ENCODE data around the gene EVI2B. TPM values are rescaled to one million over a fixed set of nuclear protein-coding genes. Genes with fewer than 3 reads are reported as not detected.

The EVI2B gene
- polyA plus RNA-seq, 1 donor from 2014 or later = not detected

- Histone ChIP-seq H3K4me2 (ENCODE audit: low read length) (no peak overlapping the region), H3K9me3 (ENCODE audit: low read length) (no peaks in the 10 kb centered on the region), H3K9ac (ENCODE audit: low read length) (no peak overlapping the region), H3K79me2 (replicated peaks; ENCODE audit: insufficient read depth, low read length) (no peaks in the 10 kb centered on the region), H3K27ac (ENCODE audit: low read length) (no peak overlapping the region), H3K27me3 (ENCODE audit: insufficient read depth, low read depth, low read length) (no peaks in the 10 kb centered on the region), H3F3A (ENCODE audit: insufficient read depth, low read length, poor library complexity, severe bottlenecking) (no peaks in the 10 kb centered on the region), H3K36me3 (ENCODE audit: insufficient read depth, low read length) (peaks cover 3% of the 10 kb centered on the region), H4K20me1 (ENCODE audit: insufficient read depth) (no peaks in the 10 kb centered on the region), H3K9me2 (ENCODE audit: insufficient read depth, low read length) (no peaks in the 10 kb centered on the region), H3K4me3 (ENCODE audit: low read length) (no peak overlapping the region), H2AFZ (ENCODE audit: low read depth, low read length) (no peak overlapping the region)
- TF ChIP-seq RAD21 (conservative IDR thresholded peaks at IDR 0.05) = no peak
- no peak for TF ChIP-seq POLR2AphosphoS5 (IDR thresholded peaks at IDR 0.05)
- TF ChIP-seq EZH2 (IDR thresholded peaks at IDR 0.05; ENCODE audit: borderline replicate concordance, insufficient read depth, low read length, poor library complexity, severe bottlenecking) = no peak
Measured at GRCh38 chr17:31279401-31279800, 34.5 kb downstream of the EVI2B start.

GRCh38 chr17:31275116-31275515 is 38.7 kb downstream of the EVI2B start:
- Histone ChIP-seq H3K27me3 (ENCODE audit: insufficient read depth, low read depth, low read length) (no peaks in the 10 kb centered on the region), H3K9me2 (ENCODE audit: insufficient read depth, low read length) (no peaks in the 10 kb centered on the region), H3K4me2 (ENCODE audit: low read length) (no peak overlapping the region), H3K79me2 (replicated peaks; ENCODE audit: insufficient read depth, low read length) (no peaks in the 10 kb centered on the region), H2AFZ (ENCODE audit: low read depth, low read length) (no peak overlapping the region), H3K4me3 (ENCODE audit: low read length) (no peak overlapping the region), H3K9me3 (ENCODE audit: low read length) (no peaks in the 10 kb centered on the region), H3K27ac (ENCODE audit: low read length) (no peak overlapping the region), H3K9ac (ENCODE audit: low read length) (no peak overlapping the region), H4K20me1 (ENCODE audit: insufficient read depth) (no peaks in the 10 kb centered on the region), H3K36me3 (ENCODE audit: insufficient read depth, low read length) (peaks cover 17% of the 10 kb centered on the region), H3F3A (ENCODE audit: insufficient read depth, low read length, poor library complexity, severe bottlenecking) (no peaks in the 10 kb centered on the region)
- TF ChIP-seq EP300 (conservative IDR thresholded peaks at IDR 0.05; ENCODE audit: poor library complexity, severe bottlenecking) (no peak), CTCF (IDR thresholded peaks at IDR 0.05; ENCODE audit: poor library complexity, severe bottlenecking) (no peak), RAD21 (conservative IDR thresholded peaks at IDR 0.05) (no peak), MXI1 (conservative IDR thresholded peaks at IDR 0.05; ENCODE audit: poor library complexity, severe bottlenecking) (no peak), SMC3 (conservative IDR thresholded peaks at IDR 0.05; ENCODE audit: poor library complexity) (no peak), EZH2 (IDR thresholded peaks at IDR 0.05; ENCODE audit: borderline replicate concordance, insufficient read depth, low read length, poor library complexity, severe bottlenecking) (no peak), POLR2AphosphoS5 (IDR thresholded peaks at IDR 0.05) (no peak), REST (IDR thresholded peaks at IDR 0.05; ENCODE audit: borderline replicate concordance) (no peak), TAF1 (IDR thresholded peaks at IDR 0.05; ENCODE audit: low read depth) (no peak)

GRCh38 chr17:31274252-31274651 is 39.6 kb downstream of the EVI2B start:
- Histone ChIP-seq H3K9me3 (ENCODE audit: low read length) (no peaks in the 10 kb centered on the region), H4K20me1 (ENCODE audit: insufficient read depth) (no peaks in the 10 kb centered on the region), H3K79me2 (replicated peaks; ENCODE audit: insufficient read depth, low read length) (no peaks in the 10 kb centered on the region), H3K27ac (ENCODE audit: low read length) (no peak overlapping the region), H3K4me2 (ENCODE audit: low read length) (no peak overlapping the region), H3K4me3 (ENCODE audit: low read length) (no peak overlapping the region), H3F3A (ENCODE audit: insufficient read depth, low read length, poor library complexity, severe bottlenecking) (no peaks in the 10 kb centered on the region), H3K9ac (ENCODE audit: low read length) (no peak overlapping the region), H2AFZ (ENCODE audit: low read depth, low read length) (no peak overlapping the region), H3K36me3 (ENCODE audit: insufficient read depth, low read length) (peaks cover 20% of the 10 kb centered on the region), H3K9me2 (ENCODE audit: insufficient read depth, low read length) (no peaks in the 10 kb centered on the region), H3K27me3 (ENCODE audit: insufficient read depth, low read depth, low read length) (no peaks in the 10 kb centered on the region)
- TF ChIP-seq MXI1 (conservative IDR thresholded peaks at IDR 0.05; ENCODE audit: poor library complexity, severe bottlenecking) (no peak), CTCF (IDR thresholded peaks at IDR 0.05; ENCODE audit: poor library complexity, severe bottlenecking) (no peak), POLR2AphosphoS5 (IDR thresholded peaks at IDR 0.05) (no peak), REST (IDR thresholded peaks at IDR 0.05; ENCODE audit: borderline replicate concordance) (no peak), RAD21 (conservative IDR thresholded peaks at IDR 0.05) (no peak), TAF1 (IDR thresholded peaks at IDR 0.05; ENCODE audit: low read depth) (no peak), SMC3 (conservative IDR thresholded peaks at IDR 0.05; ENCODE audit: poor library complexity) (no peak), EZH2 (IDR thresholded peaks at IDR 0.05; ENCODE audit: borderline replicate concordance, insufficient read depth, low read length, poor library complexity, severe bottlenecking) (no peak), EP300 (conservative IDR thresholded peaks at IDR 0.05; ENCODE audit: poor library complexity, severe bottlenecking) (no peak)
